NT2/D1 (cell line): Measurements from ENCODE around the gene NKAPL.

ENCODE experiments used
- DNase-seq: peaks from one replicate; pipeline ENCODE4 v3.0.0-alpha.2; 2011; ENCODE audit warnings: low read depth, low spot score
- H3K27me3 ChIP-seq: 2 replicates; pipeline ENCODE4 v1.6.0; 2011; ENCODE audit warnings: mild to moderate bottlenecking; ENCODE audit not compliant: insufficient read length, insufficient read depth
- H3K36me3 ChIP-seq: 2 replicates; pipeline ENCODE4 v1.6.1; 2011; ENCODE audit warnings: mild to moderate bottlenecking, low read length, mixed read lengths; ENCODE audit not compliant: insufficient read depth, insufficient read length
- H3K4me1 ChIP-seq: 2 replicates; pipeline ENCODE4 v1.5.1; 2011; ENCODE audit not compliant: insufficient read depth, insufficient read length
- H3K4me3 ChIP-seq: 2 replicates; pipeline ENCODE4 v1.5.1; 2011; ENCODE audit warnings: low read depth; ENCODE audit not compliant: insufficient read length
- H3K9ac ChIP-seq: 2 replicates; pipeline ENCODE4 v1.6.0; 2011; ENCODE audit warnings: low read depth; ENCODE audit not compliant: insufficient read length
- H3K9me3 ChIP-seq: 2 replicates; pipeline ENCODE4 v1.5.1; 2011; ENCODE audit warnings: mild to moderate bottlenecking, low read length; ENCODE audit not compliant: insufficient read depth
- SUZ12 ChIP-seq: IDR thresholded peaks from 2 replicates; pipeline ENCODE4 v1.6.1; 2011; ENCODE audit not compliant: insufficient read length, insufficient read depth; ENCODE audit errors: extremely low read depth
- YY1 ChIP-seq: IDR thresholded peaks from 2 replicates; pipeline ENCODE4 v1.6.1; 2011; ENCODE audit not compliant: insufficient read length, insufficient read depth
- ZNF274 ChIP-seq: IDR thresholded peaks from 2 replicates; pipeline ENCODE4 v1.6.1; 2011; ENCODE audit warnings: mild to moderate bottlenecking, low read depth, low read length

Gene NKAPL

DNA sequence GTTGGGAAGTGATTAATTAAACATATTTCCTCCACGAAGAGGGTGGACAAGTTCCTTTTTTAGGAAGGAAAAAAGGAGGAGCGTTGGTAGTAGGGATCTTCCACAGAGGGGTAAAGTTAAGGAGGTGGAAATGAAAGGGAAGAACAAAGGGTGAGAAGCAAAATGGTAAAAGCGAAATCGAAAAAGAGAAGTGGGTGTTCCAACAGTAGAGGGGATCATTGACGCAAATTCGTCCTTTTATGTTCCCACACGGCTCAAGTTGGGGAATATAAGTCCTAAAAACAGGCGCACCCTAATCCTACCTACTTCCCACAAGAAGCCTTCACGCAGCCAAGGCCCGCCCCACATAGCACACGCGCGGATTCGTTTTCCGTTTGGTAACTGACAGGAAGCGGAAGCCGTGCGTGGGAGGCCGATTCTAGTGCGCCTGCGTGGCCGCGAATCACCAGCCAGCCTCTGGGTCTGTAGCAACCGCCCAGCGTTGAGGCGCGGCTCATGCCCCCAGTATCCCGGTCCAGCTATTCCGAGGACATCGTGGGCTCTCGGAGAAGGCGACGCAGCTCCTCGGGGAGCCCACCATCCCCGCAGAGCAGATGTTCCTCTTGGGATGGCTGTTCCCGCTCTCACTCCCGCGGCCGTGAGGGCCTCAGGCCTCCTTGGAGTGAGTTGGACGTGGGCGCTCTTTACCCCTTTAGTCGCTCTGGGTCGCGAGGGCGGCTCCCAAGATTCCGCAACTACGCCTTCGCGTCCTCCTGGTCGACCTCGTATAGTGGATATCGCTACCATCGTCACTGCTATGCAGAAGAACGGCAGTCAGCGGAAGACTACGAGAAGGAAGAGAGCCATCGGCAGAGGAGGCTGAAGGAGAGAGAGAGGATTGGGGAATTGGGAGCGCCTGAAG lies at the start of gene NKAPL:
Gene NKAPL, plus strand, starts transcription at position 421 of the 901 bp plus-strand sequence. Its CDS starts 75 bp downstream, at position 496.
- no peak for TF ChIP-seq SUZ12
- TF ChIP-seq YY1, result no peak
- TF ChIP-seq ZNF274, result no peak
- H3K4me3 ChIP-seq, result no peak within 1 kb of the TSS
- H3K9me3 ChIP-seq, result no peaks in the 10 kb centered on the region
- DNase-seq, result no peak
- no peaks in the 10 kb centered on the region for H3K4me1 ChIP-seq
- no peaks in the 10 kb centered on the region for H3K36me3 ChIP-seq
- no peaks in the 10 kb centered on the region for H3K27me3 ChIP-seq
- H3K9ac ChIP-seq, result no peak within 1 kb of the TSS

DNA sequence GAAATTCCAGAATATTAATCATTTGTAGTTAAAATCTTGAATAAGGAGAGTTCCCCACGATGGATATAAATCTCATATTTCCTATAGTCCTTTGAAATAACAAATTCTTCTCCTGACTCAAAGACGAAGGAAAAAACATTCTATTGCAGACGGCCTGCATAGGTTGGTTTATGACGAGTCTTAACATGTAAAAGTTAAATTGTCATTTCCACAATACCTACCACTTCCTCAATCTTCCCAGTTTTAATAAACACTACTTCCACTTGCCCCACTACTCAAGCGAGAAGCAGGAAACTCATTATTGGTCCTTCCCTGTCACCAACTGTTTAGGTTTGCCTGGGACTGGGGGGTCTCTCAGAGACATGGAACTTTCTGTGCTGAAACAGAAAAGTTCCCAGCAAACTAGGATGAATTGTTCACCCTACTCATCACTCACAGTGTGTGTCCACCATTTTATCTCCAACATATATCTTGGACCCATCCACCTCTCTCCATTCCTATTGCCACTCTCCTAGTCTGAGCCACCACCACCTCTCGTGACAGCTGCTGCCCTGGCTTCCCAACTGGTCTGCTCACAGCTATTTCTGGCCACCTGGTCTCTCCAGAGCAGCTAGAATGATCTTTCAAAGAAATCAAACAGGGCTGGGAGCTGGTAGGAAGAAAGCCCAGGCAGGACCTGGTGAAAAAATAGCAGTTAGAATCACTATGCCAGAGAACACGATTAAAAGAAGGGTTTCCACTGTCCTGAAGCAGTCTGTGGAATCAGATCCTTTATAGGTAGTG lies 49.2 kb upstream of the NKAPL start:
- peaks cover 92% of the 10 kb centered on the region for H3K27me3 ChIP-seq
- TF ChIP-seq ZNF274 (no peak), YY1 (no peak), SUZ12 (no peak)
- DNase-seq, result no peak

GRCh38 chr6:28211840-28212509 lies 47.1 kb upstream of the NKAPL start:
- H3K36me3 ChIP-seq, result no peaks in the 10 kb centered on the region
- TF ChIP-seq SUZ12 (no peak), YY1 (no peak), ZNF274 (no peak)
- peak overlapping the region; percentile 32 for H3K4me3 ChIP-seq
- DNase-seq, result no peak
- peaks cover 73% of the 10 kb centered on the region for H3K27me3 ChIP-seq
- no peaks in the 10 kb centered on the region for H3K9me3 ChIP-seq
- peaks cover 5% of the 10 kb centered on the region for H3K4me1 ChIP-seq
- H3K9ac ChIP-seq, result peak overlapping the region; percentile 21

More for the DNA sequence above, 49.2 kb upstream of the NKAPL start:
- no peaks in the 10 kb centered on the region for H3K36me3 ChIP-seq
- no peaks in the 10 kb centered on the region for H3K9me3 ChIP-seq
- no peaks in the 10 kb centered on the region for H3K4me1 ChIP-seq
- H3K4me3 ChIP-seq, result no peak overlapping the region
- H3K9ac ChIP-seq, result no peak overlapping the region

- TF ChIP-seq SUZ12 (no peak), ZNF274 (no peak), YY1 (no peak)
Measured at GRCh38 chr6:28212510-28213212, 46.4 kb upstream of the NKAPL start.

GRCh38 chr6:28213213-28213523 lies 45.9 kb upstream of the NKAPL start:
- peaks cover 5% of the 10 kb centered on the region for H3K4me1 ChIP-seq
- H3K9ac ChIP-seq, result no peak overlapping the region
- no peak for DNase-seq
- no peak overlapping the region for H3K4me3 ChIP-seq
- no peaks in the 10 kb centered on the region for H3K36me3 ChIP-seq
- peaks cover 68% of the 10 kb centered on the region for H3K27me3 ChIP-seq
- H3K9me3 ChIP-seq, result peaks cover 10% of the 10 kb centered on the region; the same call in 1 of the 2 replicates
- no peak for TF ChIP-seq YY1
- no peak for TF ChIP-seq ZNF274
- TF ChIP-seq SUZ12, result no peak

More at GRCh38 chr6:28212510-28213212, 46.4 kb upstream of the NKAPL start:
- H3K4me1 ChIP-seq, result peaks cover 5% of the 10 kb centered on the region
- no peaks in the 10 kb centered on the region for H3K36me3 ChIP-seq
- DNase-seq, result peak; percentile 42
- peaks cover 5% of the 10 kb centered on the region; the same call in 1 of the 2 replicates for H3K9me3 ChIP-seq
- H3K27me3 ChIP-seq, result peaks cover 68% of the 10 kb centered on the region
- peak overlapping the region; percentile 32 for H3K4me3 ChIP-seq
- peak overlapping the region; percentile 21 for H3K9ac ChIP-seq

DNA sequence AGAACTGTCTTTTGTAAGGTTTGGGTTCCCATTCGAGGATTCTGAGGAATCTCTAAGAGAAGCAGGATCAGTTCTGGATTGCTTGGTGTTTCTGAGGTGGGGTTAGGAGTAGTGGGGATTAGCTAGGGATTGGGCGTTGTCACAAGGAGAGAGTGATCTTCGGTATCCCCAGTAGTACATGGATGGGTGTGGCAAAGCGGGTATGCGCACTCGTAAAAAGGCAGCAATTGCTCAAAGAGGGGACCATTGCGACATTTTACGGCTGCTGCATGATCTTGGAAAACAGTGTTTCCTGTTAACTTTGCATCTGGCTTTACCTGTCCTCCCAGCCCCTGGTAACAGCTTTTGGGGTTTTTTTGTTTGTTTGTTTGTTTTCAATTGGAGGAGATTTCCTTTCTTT lies 43.7 kb upstream of the NKAPL start:
- no peak for TF ChIP-seq YY1
- TF ChIP-seq SUZ12, result no peak
- TF ChIP-seq ZNF274, result no peak
- DNase-seq, result no peak
- H3K36me3 ChIP-seq, result no peaks in the 10 kb centered on the region
- H3K9me3 ChIP-seq, result peaks cover 13% of the 10 kb centered on the region; the same call in 1 of the 2 replicates
- no peak overlapping the region for H3K9ac ChIP-seq
- peaks cover 5% of the 10 kb centered on the region for H3K4me1 ChIP-seq
- peaks cover 65% of the 10 kb centered on the region for H3K27me3 ChIP-seq
- no peak overlapping the region for H3K4me3 ChIP-seq
